OCI-LY7 (cell line): ENCODE measurements around the gene TSC22D2.

ENCODE experiments used
- CTCF ChIP-seq: fragments of 200-600 bp; sonication (generic); conservative IDR thresholded peaks from 2 replicates; pipeline ENCODE4 v1.5.1; 2014; ENCODE audit warnings: mild to moderate bottlenecking, antibody characterized with exemption, low read length, moderate library complexity, mixed read lengths
- EZH2phosphoT487 ChIP-seq: fragments of 200-600 bp; sonication (generic); IDR thresholded peaks from 2 replicates; pipeline ENCODE4 v1.6.1; 2018; ENCODE audit warnings: low read depth, borderline replicate concordance, mild to moderate bottlenecking, mixed run types, antibody characterized with exemption, low read length, moderate library complexity, mixed read lengths

DNA sequence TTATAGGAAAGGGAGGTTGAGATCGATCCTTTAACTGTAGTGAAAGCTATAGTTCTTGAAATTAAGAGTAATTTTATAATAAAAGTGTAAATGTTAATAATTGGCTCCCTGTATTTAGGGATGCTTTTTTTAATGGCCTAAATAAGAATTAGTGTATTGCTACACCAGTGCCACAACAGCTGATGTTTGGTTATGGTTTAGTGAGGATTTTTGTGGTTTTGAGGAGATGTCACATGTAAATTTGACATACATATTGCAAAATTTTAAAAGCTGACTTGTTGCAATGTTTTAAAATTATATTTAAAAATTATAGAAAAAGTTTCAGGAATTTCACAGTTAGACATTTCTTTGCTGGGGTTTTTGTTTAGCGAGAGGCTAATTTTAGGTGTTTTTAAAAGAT is 3.9 kb downstream of the TSC22D2 start:
- TF ChIP-seq CTCF (no peak), EZH2phosphoT487 (no peak)
